OCI-LY1 (cell line): Measurements from ENCODE around the gene RRH.

Experiments used
- H2AFZ ChIP-seq: fragments of 200-600 bp; sonication (generic), shearing (Covaris generic); 2 replicates; pipeline ENCODE4 v1.6.0; 2014; ENCODE audit warnings: antibody characterized with exemption, mild to moderate bottlenecking, low read length
- H3F3A ChIP-seq: fragments of 200-600 bp; sonication (generic), shearing (Covaris generic); 2 replicates; pipeline ENCODE4 v1.6.0; 2014; ENCODE audit warnings: mild to moderate bottlenecking, antibody characterized with exemption, low read length, moderate library complexity; ENCODE audit not compliant: insufficient read depth
- H3K27ac ChIP-seq: fragments of 200-600 bp; sonication (generic); 2 replicates; pipeline ENCODE4 v1.5.1; 2014; ENCODE audit warnings: low read length, mixed run types, mild to moderate bottlenecking, low read depth; ENCODE audit not compliant: poor library complexity, severe bottlenecking
- H3K27me3 ChIP-seq: fragments of 200-600 bp; sonication (generic); 2 replicates; pipeline ENCODE4 v1.6.0; 2014; ENCODE audit warnings: antibody characterized with exemption, mild to moderate bottlenecking, low read length, moderate library complexity; ENCODE audit not compliant: insufficient read depth
- H3K36me3 ChIP-seq: fragments of 200-600 bp; sonication (generic); 2 replicates; pipeline ENCODE4 v1.6.1; 2014; ENCODE audit warnings: mild to moderate bottlenecking, antibody characterized with exemption, low read length, moderate library complexity, mixed read lengths; ENCODE audit not compliant: insufficient read depth
- H3K4me1 ChIP-seq: fragments of 200-600 bp; sonication (generic); 2 replicates; pipeline ENCODE4 v1.5.1; 2014; ENCODE audit warnings: mild to moderate bottlenecking, low read length, moderate library complexity; ENCODE audit not compliant: insufficient read depth, severe bottlenecking
- H3K4me2 ChIP-seq: fragments of 200-600 bp; sonication (generic), shearing (Covaris generic); 2 replicates; pipeline ENCODE4 v1.6.1; 2014; ENCODE audit warnings: low read length
- H3K4me3 ChIP-seq: fragments of 200-600 bp; sonication (generic); 2 replicates; pipeline ENCODE4 v1.5.1; 2014; ENCODE audit warnings: low read length, low read depth, mild to moderate bottlenecking, mixed read lengths; ENCODE audit not compliant: poor library complexity, severe bottlenecking
- H3K79me2 ChIP-seq: fragments of 200-600 bp; shearing (Covaris generic); 2 replicates; pipeline ENCODE4 v1.6.1; 2016; ENCODE audit warnings: mixed run types, low read length, mixed read lengths; ENCODE audit not compliant: insufficient read depth
- H3K9ac ChIP-seq: fragments of 200-600 bp; sonication (generic), shearing (Covaris generic); 2 replicates; pipeline ENCODE4 v1.6.1; 2014; ENCODE audit warnings: mild to moderate bottlenecking, low read length, mixed read lengths
- H3K9me2 ChIP-seq: fragments of 200-600 bp; sonication (generic), shearing (Covaris generic); 2 replicates; pipeline ENCODE4 v1.6.1; 2014; ENCODE audit warnings: low read depth, mild to moderate bottlenecking, low read length, mixed read lengths
- H3K9me3 ChIP-seq: fragments of 200-600 bp; shearing (Covaris generic); 2 replicates; pipeline ENCODE4 v1.6.1; 2014; ENCODE audit warnings: low read length, mixed read lengths
- H4K20me1 ChIP-seq: fragments of 200-600 bp; sonication (generic), shearing (Covaris generic); 2 replicates; pipeline ENCODE4 v1.6.0; 2016; ENCODE audit warnings: mild to moderate bottlenecking, low read length; ENCODE audit not compliant: insufficient read depth
- CTCF ChIP-seq: fragments of 200-600 bp; sonication (generic), shearing (Covaris generic); IDR thresholded peaks from 2 replicates; pipeline ENCODE4 v1.5.1; 2017; ENCODE audit warnings: mild to moderate bottlenecking, antibody characterized with exemption, low read length, moderate library complexity, mixed read lengths
- EZH2 ChIP-seq: fragments of 200-600 bp; sonication (generic), shearing (Covaris generic); IDR thresholded peaks from 2 replicates; pipeline ENCODE4 v1.8.0; 2017; ENCODE audit warnings: borderline replicate concordance, mixed run types, mild to moderate bottlenecking, antibody characterized with exemption, low read length, moderate library complexity, mixed read lengths

Gene RRH

DNA sequence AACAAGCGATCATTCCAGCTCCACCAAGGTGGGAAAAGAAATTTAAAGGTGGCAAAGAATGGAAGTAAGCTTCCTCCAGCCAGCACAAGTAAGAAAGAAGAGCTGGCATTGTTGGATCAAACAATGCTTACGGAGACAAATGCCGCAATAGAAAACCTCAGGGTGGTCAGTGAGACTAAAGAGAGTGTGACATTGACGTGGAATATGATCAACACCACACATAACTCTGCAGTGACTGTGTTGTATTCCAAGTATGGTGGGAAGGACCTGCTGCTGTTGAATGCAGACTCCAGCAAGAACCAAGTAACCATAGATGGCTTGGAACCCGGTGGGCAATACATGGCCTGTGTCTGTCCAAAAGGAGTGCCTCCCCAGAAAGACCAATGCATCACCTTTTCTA is 42.3 kb downstream of the RRH start:
- Histone ChIP-seq H3F3A (no peaks in the 10 kb centered on the region), H2AFZ (no peak overlapping the region), H3K4me2 (no peak overlapping the region), H3K27me3 (no peaks in the 10 kb centered on the region), H3K4me1 (no peaks in the 10 kb centered on the region), H3K4me3 (no peak overlapping the region), H3K27ac (no peak overlapping the region), H3K9me3 (no peaks in the 10 kb centered on the region), H3K9me2 (no peaks in the 10 kb centered on the region), H3K79me2 (no peaks in the 10 kb centered on the region), H3K36me3 (no peaks in the 10 kb centered on the region), H3K9ac (no peak overlapping the region), H4K20me1 (no peaks in the 10 kb centered on the region)
- no peak for TF ChIP-seq EZH2
- no peak for TF ChIP-seq CTCF

DNA sequence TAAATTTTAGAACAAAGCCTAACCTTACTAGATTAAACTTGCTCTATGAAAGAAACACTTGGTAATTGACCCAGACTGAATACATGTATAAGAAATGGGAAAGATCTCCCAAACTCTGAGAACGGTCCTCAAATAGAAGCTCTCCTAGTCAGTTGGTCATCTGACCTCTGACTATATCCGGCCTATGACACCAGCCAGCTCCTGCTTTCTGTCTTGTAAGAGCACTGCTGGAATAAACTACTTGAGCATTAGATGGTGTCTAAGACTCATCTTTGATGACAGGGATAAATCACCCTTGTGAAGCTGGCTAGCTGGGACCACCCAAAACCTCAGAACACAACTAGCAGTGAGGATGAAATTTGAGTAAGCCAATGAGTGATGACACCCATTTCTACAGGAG is 44.3 kb downstream of the RRH start:
- H3K36me3 ChIP-seq: no peaks in the 10 kb centered on the region
- H3K27ac ChIP-seq: no peak overlapping the region
- no peaks in the 10 kb centered on the region for H3K4me1 ChIP-seq
- H3K9ac ChIP-seq: no peak overlapping the region
- no peaks in the 10 kb centered on the region for H3F3A ChIP-seq
- H2AFZ ChIP-seq: no peak overlapping the region
- no peak overlapping the region for H3K4me3 ChIP-seq
- TF ChIP-seq CTCF (no peak), EZH2 (no peak)
- no peaks in the 10 kb centered on the region for H3K79me2 ChIP-seq
- H3K9me2 ChIP-seq: no peaks in the 10 kb centered on the region
- H4K20me1 ChIP-seq: no peaks in the 10 kb centered on the region
- H3K4me2 ChIP-seq: no peak overlapping the region
- H3K9me3 ChIP-seq: no peaks in the 10 kb centered on the region
- no peaks in the 10 kb centered on the region for H3K27me3 ChIP-seq

- Histone ChIP-seq H3K9ac (no peak overlapping the region), H3K27me3 (no peaks in the 10 kb centered on the region), H3K4me2 (no peak overlapping the region), H3K9me2 (no peaks in the 10 kb centered on the region), H3F3A (no peaks in the 10 kb centered on the region), H2AFZ (no peak overlapping the region), H3K4me3 (no peak overlapping the region), H3K9me3 (no peaks in the 10 kb centered on the region), H3K79me2 (no peaks in the 10 kb centered on the region), H4K20me1 (no peaks in the 10 kb centered on the region), H3K36me3 (no peaks in the 10 kb centered on the region), H3K4me1 (no peaks in the 10 kb centered on the region), H3K27ac (no peak overlapping the region)
- TF ChIP-seq EZH2 (no peak), CTCF (no peak)
These were observed 45.3 kb downstream of the RRH start for GRCh38 chr4:109872950-109873656.
